ENCODE data around the gene PZP. TPM values are rescaled to one million over a fixed set of nuclear protein-coding genes. Genes with fewer than 3 reads are reported as not detected.

The PZP gene
- total RNA-seq, 1 experiment from 2014 or later, result not detected

DNA sequence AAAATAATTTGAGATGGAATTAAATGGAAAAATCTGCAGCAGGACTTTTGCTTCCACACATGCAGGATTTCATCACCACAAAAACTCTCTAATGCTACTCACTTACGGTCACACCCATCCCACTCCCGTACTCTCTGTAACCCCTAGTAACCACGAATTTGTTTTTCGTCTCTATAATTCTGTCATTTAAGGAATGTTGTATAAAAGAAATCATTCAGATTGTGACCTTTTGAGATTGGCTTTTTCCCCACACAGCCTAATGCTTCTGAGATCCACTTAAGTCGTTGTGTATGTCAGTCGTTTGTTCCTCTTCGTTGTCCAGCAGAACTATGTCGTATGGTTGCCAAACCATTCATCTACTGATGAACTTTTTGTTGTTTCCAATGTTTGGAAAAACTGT is 19.8 kb upstream of the PZP start:
- H4K8ac ChIP-seq (replicated peaks; ENCODE audit: insufficient read length, low read depth, low read length), result no peak overlapping the region
- TF ChIP-seq, protein P1, sequence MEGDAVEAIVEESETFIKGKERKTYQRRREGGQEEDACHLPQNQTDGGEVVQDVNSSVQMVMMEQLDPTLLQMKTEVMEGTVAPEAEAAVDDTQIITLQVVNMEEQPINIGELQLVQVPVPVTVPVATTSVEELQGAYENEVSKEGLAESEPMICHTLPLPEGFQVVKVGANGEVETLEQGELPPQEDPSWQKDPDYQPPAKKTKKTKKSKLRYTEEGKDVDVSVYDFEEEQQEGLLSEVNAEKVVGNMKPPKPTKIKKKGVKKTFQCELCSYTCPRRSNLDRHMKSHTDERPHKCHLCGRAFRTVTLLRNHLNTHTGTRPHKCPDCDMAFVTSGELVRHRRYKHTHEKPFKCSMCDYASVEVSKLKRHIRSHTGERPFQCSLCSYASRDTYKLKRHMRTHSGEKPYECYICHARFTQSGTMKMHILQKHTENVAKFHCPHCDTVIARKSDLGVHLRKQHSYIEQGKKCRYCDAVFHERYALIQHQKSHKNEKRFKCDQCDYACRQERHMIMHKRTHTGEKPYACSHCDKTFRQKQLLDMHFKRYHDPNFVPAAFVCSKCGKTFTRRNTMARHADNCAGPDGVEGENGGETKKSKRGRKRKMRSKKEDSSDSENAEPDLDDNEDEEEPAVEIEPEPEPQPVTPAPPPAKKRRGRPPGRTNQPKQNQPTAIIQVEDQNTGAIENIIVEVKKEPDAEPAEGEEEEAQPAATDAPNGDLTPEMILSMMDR (conservative IDR thresholded peaks at IDR 0.05), result no peak
- no CpG with 5 or more reads among the region's 8 CpGs for WGBS (ENCODE audit: extremely low coverage, insufficient read length, low lambda C conversion rate)

More for the DNA sequence above, 19.8 kb upstream of the PZP start:
- peaks cover 4% of the 10 kb centered on the region for H3K27me3 Mint-ChIP-seq (ENCODE audit: low read depth)
- H3K23ac ChIP-seq (ENCODE audit: insufficient read length, low read depth, low read length), result no peak overlapping the region
- no peak overlapping the region for H3K4ac ChIP-seq (ENCODE audit: low read depth, low read length)
- H2BK12ac ChIP-seq (ENCODE audit: insufficient read length, low read depth, low read length), result no peak overlapping the region
- H3T11ph ChIP-seq (ENCODE audit: low read length), result no peak overlapping the region
- no peak overlapping the region for H2BK120ac ChIP-seq (ENCODE audit: low read depth, low read length, poor library complexity, severe bottlenecking)
- no peak for DNase-seq
- no peaks in the 10 kb centered on the region for H3K79me1 ChIP-seq (ENCODE audit: insufficient read depth, low read depth, low read length, poor library complexity, severe bottlenecking)
- H4K20me1 ChIP-seq (ENCODE audit: control insufficient read depth, insufficient read depth, insufficient read length), result no peaks in the 10 kb centered on the region
- H3K9me3 ChIP-seq (ENCODE audit: control insufficient read depth, low read depth, low read length), result no peaks in the 10 kb centered on the region
- no peak overlapping the region for H4K91ac ChIP-seq (ENCODE audit: insufficient read length, low read depth, low read length)
- no peak overlapping the region for H4K5ac ChIP-seq (ENCODE audit: insufficient read length, low read depth, low read length)
- peaks cover 0 to 9% (median 4%) of the 10 kb centered on the region in 3 experiments; a peak in 4 of 7 replicates for H3K36me3 Mint-ChIP-seq (ENCODE audit: insufficient read depth in 1 of 3, low read depth in 3 of 3)
- no peak overlapping the region for H3K27ac ChIP-seq (ENCODE audit: insufficient read length, low read depth, low read length)
- no peak overlapping the region for H3K9ac ChIP-seq (ENCODE audit: extremely low read depth, insufficient read length, low read length)
- H2BK5ac ChIP-seq (ENCODE audit: insufficient read length, low read length), result no peak overlapping the region
- no peak overlapping the region for H3K4me3 Mint-ChIP-seq
- peaks cover 8 to 10% of the 10 kb centered on the region in 2 experiments; a peak in 4 of 5 replicates for H3K9me3 Mint-ChIP-seq
- no peak overlapping the region for H2AK5ac ChIP-seq (ENCODE audit: insufficient read length, low read length)
- H3K23me2 ChIP-seq (ENCODE audit: insufficient read length, low read depth, low read length, poor library complexity, severe bottlenecking), result no peaks in the 10 kb centered on the region
- H3K27ac Mint-ChIP-seq, result no peak overlapping the region
- no peaks in the 10 kb centered on the region for H3K27me3 ChIP-seq (ENCODE audit: insufficient read depth, low read length)
- H3K14ac ChIP-seq (ENCODE audit: insufficient read depth, low read length), result no peak overlapping the region
- H3K4me2 ChIP-seq (ENCODE audit: insufficient read depth, insufficient read length, low read length), result no peak overlapping the region
- H3K18ac ChIP-seq (ENCODE audit: insufficient read length, low read depth, low read length), result no peak overlapping the region
- no peak overlapping the region for H2BK20ac ChIP-seq (ENCODE audit: low read depth, low read length, poor library complexity, severe bottlenecking)
- H2AFZ ChIP-seq (ENCODE audit: low read length), result no peak overlapping the region
- no peaks in the 10 kb centered on the region for H3K79me2 ChIP-seq (ENCODE audit: insufficient read depth, low read length)
- H3K4me1 ChIP-seq (ENCODE audit: insufficient read depth, low read length), result no peaks in the 10 kb centered on the region
- H3K56ac ChIP-seq (ENCODE audit: insufficient read length, low read depth, low read length), result no peak overlapping the region
- no peaks in the 10 kb centered on the region for H3K4me1 Mint-ChIP-seq
- no peak overlapping the region for H2BK15ac ChIP-seq (ENCODE audit: low read depth, low read length)

Measured in H9 (cell line).